Upper lobe of right lung (tissue), 1 donor: ENCODE measurements around the gene LRRC10B. TPM values are rescaled to one million over a fixed set of nuclear protein-coding genes. Genes with fewer than 3 reads are reported as not detected.

Experiments
- ATAC-seq: fragments of 200-7000 bp; cut with Tn5 transposase; one replicate; pipeline ENCODE4 v1.9.1; 2020; ENCODE audit warnings: mild to moderate bottlenecking, moderate library complexity
- DNase-seq: peaks from one replicate; pipeline ENCODE4 v3.0.0-alpha.2; 2020
- H3K27ac ChIP-seq: fragments of 200-600 bp; one replicate; pipeline ENCODE4 v1.8.0; 2022
- H3K27me3 ChIP-seq: fragments of 200-600 bp; one replicate; pipeline ENCODE4 v1.8.0; 2022; ENCODE audit warnings: mild to moderate bottlenecking
- H3K36me3 ChIP-seq: fragments of 200-600 bp; one replicate; pipeline ENCODE4 v1.8.0; 2022
- H3K4me1 ChIP-seq: fragments of 200-600 bp; one replicate; pipeline ENCODE4 v1.8.0; 2022
- H3K4me3 ChIP-seq: fragments of 200-600 bp; one replicate; pipeline ENCODE4 v1.8.0; 2022; ENCODE audit warnings: mild to moderate bottlenecking
- H3K9me3 ChIP-seq: fragments of 200-600 bp; one replicate; pipeline ENCODE4 v1.8.0; 2022
- intact Hi-C: fragments of 100-400 bp; cut with DNase I; formaldehyde crosslinking; loops from one replicate; pipeline ENCODE4 v1.11.0; 2022
- total RNA-seq: library from RNA; stranded (reverse); fragmentation: NEBNext Ultra II Directional; extraction: Animal tissue kit (Norgen Biotek cat#: 25700); gene quantifications from one replicate; pipeline ENCODE4 v1.2.1, GENCODE V29; 2021
- TF ChIP-seq, protein P1 (sequence below): fragments of 200-600 bp; IDR thresholded peaks from one replicate; pipeline ENCODE4 v1.8.0; 2022; ENCODE audit warnings: antibody characterized with exemption
- donor health status: DM: no; HTN: yes; CAD: no; lungs with severe emphysema.

Gene LRRC10B
- total RNA-seq, 1 donor from 2014 or later = 0.29 TPM

DNA sequence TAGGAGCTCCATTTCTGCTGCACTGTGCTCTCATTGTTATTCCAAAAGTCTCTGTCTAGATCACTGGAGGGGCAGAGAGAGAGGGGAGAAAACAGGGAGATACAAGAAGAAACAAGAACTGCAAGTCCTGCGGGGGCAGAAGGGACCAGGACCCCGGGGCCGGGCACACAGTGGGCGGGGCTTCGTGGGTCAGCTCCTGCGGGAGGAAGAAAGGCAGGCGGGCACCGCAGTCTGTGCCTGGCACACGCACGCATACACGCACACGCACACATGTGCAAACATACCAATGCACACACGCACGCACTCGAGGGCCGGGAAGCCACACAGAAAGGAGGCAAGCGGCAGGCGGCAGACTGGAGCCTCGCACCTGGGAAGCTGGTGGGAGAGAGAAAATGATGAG, 38.7 kb downstream of the LRRC10B start:
- TF ChIP-seq, protein P1, sequence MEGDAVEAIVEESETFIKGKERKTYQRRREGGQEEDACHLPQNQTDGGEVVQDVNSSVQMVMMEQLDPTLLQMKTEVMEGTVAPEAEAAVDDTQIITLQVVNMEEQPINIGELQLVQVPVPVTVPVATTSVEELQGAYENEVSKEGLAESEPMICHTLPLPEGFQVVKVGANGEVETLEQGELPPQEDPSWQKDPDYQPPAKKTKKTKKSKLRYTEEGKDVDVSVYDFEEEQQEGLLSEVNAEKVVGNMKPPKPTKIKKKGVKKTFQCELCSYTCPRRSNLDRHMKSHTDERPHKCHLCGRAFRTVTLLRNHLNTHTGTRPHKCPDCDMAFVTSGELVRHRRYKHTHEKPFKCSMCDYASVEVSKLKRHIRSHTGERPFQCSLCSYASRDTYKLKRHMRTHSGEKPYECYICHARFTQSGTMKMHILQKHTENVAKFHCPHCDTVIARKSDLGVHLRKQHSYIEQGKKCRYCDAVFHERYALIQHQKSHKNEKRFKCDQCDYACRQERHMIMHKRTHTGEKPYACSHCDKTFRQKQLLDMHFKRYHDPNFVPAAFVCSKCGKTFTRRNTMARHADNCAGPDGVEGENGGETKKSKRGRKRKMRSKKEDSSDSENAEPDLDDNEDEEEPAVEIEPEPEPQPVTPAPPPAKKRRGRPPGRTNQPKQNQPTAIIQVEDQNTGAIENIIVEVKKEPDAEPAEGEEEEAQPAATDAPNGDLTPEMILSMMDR = no peak
- intact Hi-C loops = no loop called here
- Histone ChIP-seq H3K4me3 (no peak overlapping the region), H3K36me3 (no peaks in the 10 kb centered on the region), H3K9me3 (no peaks in the 10 kb centered on the region), H3K4me1 (no peaks in the 10 kb centered on the region), H3K27me3 (no peaks in the 10 kb centered on the region), H3K27ac (no peak overlapping the region)
- DNase-seq = no peak
- no peak for ATAC-seq

- Histone ChIP-seq H3K9me3 (no peaks in the 10 kb centered on the region), H3K4me1 (no peaks in the 10 kb centered on the region), H3K4me3 (no peak overlapping the region), H3K27ac (no peak overlapping the region), H3K36me3 (no peaks in the 10 kb centered on the region), H3K27me3 (peaks cover 2% of the 10 kb centered on the region)
- intact Hi-C loops = no loop called here
- ATAC-seq = no peak
- no peak for DNase-seq
- TF ChIP-seq, protein P1 = no peak
Observed at GRCh38 chr11:61549177-61549576, 40.6 kb downstream of the LRRC10B start.

DNA sequence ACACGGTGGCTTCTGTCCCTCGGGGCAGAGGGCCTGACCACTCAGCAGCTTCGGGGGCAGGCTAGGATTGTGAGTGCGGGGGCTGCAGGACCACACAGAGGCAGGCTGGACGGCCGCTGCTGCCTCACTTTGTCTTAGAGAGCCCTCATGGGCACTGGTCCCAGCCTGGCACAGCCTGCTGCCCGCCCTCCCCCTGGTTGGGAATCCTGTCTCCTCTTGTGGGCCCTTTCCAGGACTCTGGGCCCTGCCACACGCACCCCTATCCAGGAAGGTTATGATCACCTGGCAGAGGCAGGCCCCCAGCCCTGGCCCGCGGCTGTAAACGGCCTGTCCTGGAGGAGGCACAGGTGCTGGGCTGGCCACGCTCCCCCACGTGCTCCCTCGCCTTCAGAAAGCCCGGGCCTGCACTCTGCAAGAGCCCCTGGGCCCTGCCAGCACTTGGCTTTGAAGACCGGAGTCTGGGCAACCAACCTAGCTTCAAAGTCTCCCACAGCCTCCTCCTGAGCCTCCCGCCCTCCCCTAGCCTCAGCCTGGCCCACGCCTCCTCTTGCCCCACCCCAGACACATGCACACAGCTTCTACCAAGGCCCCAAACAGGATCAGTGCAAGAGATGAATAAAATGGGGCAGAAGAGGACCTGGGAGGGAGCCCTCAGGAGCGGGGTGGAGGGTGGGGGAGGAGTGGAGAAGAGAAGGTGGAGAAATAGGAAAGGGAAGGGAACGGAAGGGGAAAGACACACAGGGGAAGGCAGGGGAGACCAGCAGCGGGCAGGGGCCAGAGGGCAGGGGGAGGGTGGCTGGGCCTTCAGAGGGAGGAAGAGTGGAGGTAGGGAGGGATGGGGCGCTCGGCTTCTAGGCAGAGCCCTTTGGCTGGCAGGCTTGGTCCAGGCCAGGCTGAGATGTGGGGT, 41.4 kb downstream of the LRRC10B start:
- intact Hi-C loops = no loop called here
- Histone ChIP-seq H3K27me3 (peaks cover 9% of the 10 kb centered on the region), H3K27ac (no peak overlapping the region), H3K4me1 (no peaks in the 10 kb centered on the region), H3K9me3 (no peaks in the 10 kb centered on the region), H3K36me3 (no peaks in the 10 kb centered on the region), H3K4me3 (no peak overlapping the region)
- ATAC-seq (no peak), DNase-seq (no peak)
- TF ChIP-seq, protein P1 = no peak

DNA sequence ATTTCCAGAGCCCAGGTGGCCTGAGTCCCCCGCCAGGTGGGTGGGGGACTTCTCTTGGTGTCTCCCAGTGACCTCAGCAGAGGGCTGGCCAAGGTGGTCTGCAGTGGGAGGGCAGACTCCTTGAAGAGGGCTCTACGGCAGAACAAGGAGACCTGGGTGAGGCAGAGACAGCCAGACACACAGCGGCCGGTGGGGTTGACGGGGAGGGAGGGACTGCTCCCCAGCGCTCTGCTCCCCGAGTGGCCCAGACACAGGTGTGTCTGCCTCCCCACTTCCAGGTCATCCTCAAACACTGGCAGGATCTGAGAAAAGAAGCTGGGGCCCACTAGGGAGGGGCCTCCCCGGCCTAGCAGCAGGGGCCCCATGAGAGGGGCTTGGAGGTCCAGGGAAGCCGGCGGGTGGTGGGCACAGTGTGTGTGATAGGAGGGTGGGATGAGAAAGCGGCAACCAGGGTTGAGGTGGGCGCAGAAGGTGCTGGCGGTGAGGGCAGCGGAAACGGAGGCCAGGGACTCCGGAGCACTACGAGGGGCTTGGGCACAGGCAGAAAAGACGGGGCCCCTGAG, 42.2 kb downstream of the LRRC10B start:
- DNase-seq = no peak
- TF ChIP-seq, protein P1 = no peak

GRCh38 chr11:61551634-61552033, 43.1 kb downstream of the LRRC10B start:
- peaks cover 27% of the 10 kb centered on the region for H3K27me3 ChIP-seq
- H3K36me3 ChIP-seq = no peaks in the 10 kb centered on the region
- TF ChIP-seq, protein P1 = no peak
- H3K4me1 ChIP-seq = no peaks in the 10 kb centered on the region
- ATAC-seq (peak; percentile 26), DNase-seq (no peak)
- H3K9me3 ChIP-seq = no peaks in the 10 kb centered on the region
- H3K27ac ChIP-seq = no peak overlapping the region
- no peak overlapping the region for H3K4me3 ChIP-seq
- intact Hi-C loops = no loop called here

More for the DNA sequence above, 42.2 kb downstream of the LRRC10B start:
- Histone ChIP-seq H3K36me3 (no peaks in the 10 kb centered on the region), H3K27ac (no peak overlapping the region), H3K27me3 (peaks cover 18% of the 10 kb centered on the region), H3K4me3 (no peak overlapping the region), H3K9me3 (no peaks in the 10 kb centered on the region), H3K4me1 (no peaks in the 10 kb centered on the region)
- no peak for ATAC-seq
- intact Hi-C loops = no loop called here
